ENCODE data around the gene RNF103. TPM values are rescaled to one million over a fixed set of nuclear protein-coding genes. Genes with fewer than 3 reads are reported as not detected.
"Not testable (repeated sequence)": the region's sequence is repeated elsewhere in the genome, so short reads cannot be mapped to it uniquely, and the experiment has no call there.

The RNF103 gene
- total RNA-seq: 19.9 TPM
- long read RNA-seq, transcript RNF103-201 (4 exons, 3,477 nt): major isoform, 9 of 13 reads
- long read RNA-seq, partial matches to known transcripts: 1 of 13 reads
- long read RNA-seq, other reads (novel, unspliced or antisense): 3 of 13 reads

- peak; percentile 99 for DNase-seq (ENCODE audit: low spot score)
These were observed at the start of gene RNF103 for GRCh38 chr2:86623494-86624266. Gene RNF103, minus strand, starts transcription at chr2:86623865. Its CDS starts 979 bp downstream, at chr2:86622886.

GRCh38 chr2:86673011-86673410 is 49.3 kb upstream of the RNF103 start:
- DNase-seq (ENCODE audit: low spot score): no peak

GRCh38 chr2:86672027-86672545 is 48.4 kb upstream of the RNF103 start:
- DNase-seq (ENCODE audit: low spot score): no peak

GRCh38 chr2:86671337-86671981 is 47.8 kb upstream of the RNF103 start:
- no peak for DNase-seq (ENCODE audit: low spot score)

- DNase-seq (ENCODE audit: low spot score): not testable (repeated sequence)
These were observed 45.7 kb upstream of the RNF103 start for GRCh38 chr2:86669323-86669722.

GRCh38 chr2:86661333-86661732 is 37.7 kb upstream of the RNF103 start:
- DNase-seq (ENCODE audit: low spot score): no peak

GRCh38 chr2:86650188-86650587 is 26.5 kb upstream of the RNF103 start:
- DNase-seq (ENCODE audit: low spot score): no peak

- no peak for DNase-seq (ENCODE audit: low spot score)
These were observed 25.7 kb upstream of the RNF103 start for GRCh38 chr2:86649119-86649947.

GRCh38 chr2:86648681-86649080 is 25.0 kb upstream of the RNF103 start:
- no peak for DNase-seq (ENCODE audit: low spot score)

GRCh38 chr2:86646865-86647264 is 23.2 kb upstream of the RNF103 start:
- DNase-seq (ENCODE audit: low spot score): no peak

GRCh38 chr2:86646329-86646728 is 22.7 kb upstream of the RNF103 start:
- DNase-seq (ENCODE audit: low spot score): no peak

- no peak for DNase-seq (ENCODE audit: low spot score)
These were observed 22.1 kb upstream of the RNF103 start for GRCh38 chr2:86645752-86646151.

- no peak for DNase-seq (ENCODE audit: low spot score)
These were observed 15.0 kb upstream of the RNF103 start for GRCh38 chr2:86638712-86639111.

GRCh38 chr2:86636842-86637241 is 13.2 kb upstream of the RNF103 start:
- DNase-seq (ENCODE audit: low spot score): no peak

- no peak for DNase-seq (ENCODE audit: low spot score)
These were observed 10.7 kb upstream of the RNF103 start for GRCh38 chr2:86634352-86634751.

GRCh38 chr2:86633155-86633651 is 9.5 kb upstream of the RNF103 start:
- DNase-seq (ENCODE audit: low spot score): no peak

- DNase-seq (ENCODE audit: low spot score): no peak
These were observed 9.0 kb upstream of the RNF103 start for GRCh38 chr2:86632672-86633071.

- DNase-seq (ENCODE audit: low spot score): no peak
These were observed 8.3 kb upstream of the RNF103 start for GRCh38 chr2:86631846-86632485.

- no peak for DNase-seq (ENCODE audit: low spot score)
These were observed 4.4 kb upstream of the RNF103 start for GRCh38 chr2:86628091-86628522.

GRCh38 chr2:86627550-86627949 is 3.9 kb upstream of the RNF103 start:
- no peak for DNase-seq (ENCODE audit: low spot score)

- DNase-seq (ENCODE audit: low spot score): no peak
These were observed 1.4 kb upstream of the RNF103 start for GRCh38 chr2:86625096-86625495.

Measured in mesenteric fat pad (tissue), 1 donor.